T-helper 2 cell treated with Interferon-gamma antibody and Interleukin-4, amounts not matched to agents 5 μg/mL and 100 μg/mL, for 36 hours (primary cell): ENCODE measurements around the gene SYDE1.
A peak's percentile ranks its signal among the peaks of the same experiment; 100 is the strongest.

Source experiments
- DNase-seq: peaks from one replicate; pipeline ENCODE4 v3.0.0; 2021; ENCODE audit warnings: low spot score
- H3K27ac Mint-ChIP-seq: one replicate; pipeline ENCODE4 v1.8.0; 2021; ENCODE audit warnings: mild to moderate bottlenecking, mixed read lengths
- H3K27me3 Mint-ChIP-seq: one replicate; pipeline ENCODE4 v1.8.0; 2021; ENCODE audit warnings: low read depth, mixed read lengths
- H3K36me3 Mint-ChIP-seq: one replicate; pipeline ENCODE4 v1.8.0; 2021; ENCODE audit warnings: low read depth, mixed read lengths
- H3K4me1 Mint-ChIP-seq: one replicate; pipeline ENCODE4 v1.8.0; 2021; ENCODE audit warnings: low read depth, mixed read lengths
- H3K4me3 Mint-ChIP-seq: one replicate; pipeline ENCODE4 v1.8.0; 2022; ENCODE audit warnings: mild to moderate bottlenecking, moderate library complexity, mixed read lengths
- H3K9me3 Mint-ChIP-seq: one replicate; pipeline ENCODE4 v1.8.0; 2021; ENCODE audit warnings: mixed read lengths

SYDE1 gene

DNA sequence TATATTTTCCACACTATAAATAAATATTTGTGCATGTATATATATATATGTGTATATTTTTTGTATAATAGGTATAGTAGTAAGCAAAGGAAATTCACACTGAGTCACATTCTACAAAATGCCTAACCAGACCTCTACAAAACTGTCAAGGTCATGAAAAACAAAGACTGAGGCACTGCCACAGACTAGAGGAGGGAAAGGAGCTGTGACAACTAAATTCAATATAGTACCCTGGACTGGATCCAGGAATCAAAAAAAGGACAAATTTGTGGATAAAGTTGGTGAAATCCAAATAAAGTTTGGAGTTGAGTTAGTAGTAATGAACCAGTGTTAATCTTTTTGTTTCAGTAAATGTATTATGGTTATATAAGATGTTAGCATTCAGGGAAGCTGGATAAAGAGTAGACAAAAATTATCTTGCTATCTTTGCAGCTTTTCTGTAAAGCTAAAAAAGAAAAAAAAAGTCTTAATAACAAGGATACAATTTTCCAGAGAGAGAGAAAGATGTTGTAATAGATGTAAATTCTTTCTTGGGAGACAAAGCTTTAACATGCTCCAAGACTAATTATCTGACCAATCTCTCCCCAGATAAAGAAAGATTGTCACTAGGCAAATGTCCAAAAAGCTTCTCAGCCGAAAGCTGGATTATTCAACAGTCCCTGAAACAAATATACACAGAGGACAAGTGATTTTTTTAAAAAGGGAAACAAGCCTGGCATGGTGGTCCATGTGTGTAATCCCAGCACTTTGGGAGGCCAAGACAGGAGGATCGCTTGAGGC, 19.1 kb downstream of the SYDE1 start:
- Mint-ChIP-seq H3K27ac (no peak overlapping the region), H3K9me3 (no peaks in the 10 kb centered on the region), H3K36me3 (peaks cover 10% of the 10 kb centered on the region), H3K27me3 (no peaks in the 10 kb centered on the region), H3K4me3 (peak overlapping the region; percentile 21), H3K4me1 (peaks cover 25% of the 10 kb centered on the region)
- DNase-seq: no peak

- H3K4me3 Mint-ChIP-seq: no peak overlapping the region
- H3K9me3 Mint-ChIP-seq: no peaks in the 10 kb centered on the region
- peaks cover 25% of the 10 kb centered on the region for H3K4me1 Mint-ChIP-seq
- no peak overlapping the region for H3K27ac Mint-ChIP-seq
- no peak for DNase-seq
- H3K36me3 Mint-ChIP-seq: peaks cover under 1% of the 10 kb centered on the region
- no peaks in the 10 kb centered on the region for H3K27me3 Mint-ChIP-seq
Observed at GRCh38 chr19:15128162-15128770, 21.1 kb downstream of the SYDE1 start.

GRCh38 chr19:15129856-15130585, 22.8 kb downstream of the SYDE1 start:
- H3K9me3 Mint-ChIP-seq: no peaks in the 10 kb centered on the region
- H3K27me3 Mint-ChIP-seq: no peaks in the 10 kb centered on the region
- peak; percentile 32 for DNase-seq
- H3K27ac Mint-ChIP-seq: peak overlapping the region; percentile 77
- H3K4me3 Mint-ChIP-seq: peak overlapping the region; percentile 34
- peaks cover 19% of the 10 kb centered on the region for H3K4me1 Mint-ChIP-seq
- no peaks in the 10 kb centered on the region for H3K36me3 Mint-ChIP-seq

DNA sequence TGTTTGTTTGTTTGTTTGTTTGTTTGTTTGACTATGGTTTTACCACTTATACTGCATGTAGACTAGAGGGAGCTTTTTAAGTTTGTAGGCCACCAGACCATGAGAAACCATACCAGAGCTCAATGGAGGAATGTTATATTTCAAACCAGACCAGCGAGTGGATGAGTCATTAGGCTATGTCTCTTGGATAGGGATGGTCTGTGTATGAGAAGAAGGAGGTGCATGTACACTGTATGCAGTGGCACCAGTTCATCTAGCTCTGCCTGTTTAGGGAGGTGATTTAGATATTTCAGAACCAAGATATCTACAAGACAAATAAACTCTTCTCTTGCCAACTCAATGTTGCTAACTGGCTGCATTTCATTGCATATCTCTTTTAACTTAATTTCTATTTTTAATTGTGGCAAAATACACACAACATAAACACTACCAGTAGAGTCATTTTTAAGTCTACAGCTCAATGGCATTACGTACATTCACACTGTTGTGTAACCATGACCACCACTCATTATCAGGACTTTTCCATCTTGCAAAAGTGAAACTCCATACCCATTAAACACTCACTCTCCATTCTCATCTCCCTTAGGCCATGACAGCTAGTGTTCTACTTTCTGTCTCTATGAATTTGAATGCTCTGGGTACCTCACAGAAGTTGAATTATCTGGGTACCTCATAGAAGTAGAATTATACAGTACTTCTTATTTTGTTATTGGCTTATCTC, 29.2 kb downstream of the SYDE1 start:
- Mint-ChIP-seq H3K27me3 (peaks cover 3% of the 10 kb centered on the region), H3K27ac (no peak overlapping the region), H3K4me1 (peaks cover 1% of the 10 kb centered on the region), H3K36me3 (no peaks in the 10 kb centered on the region), H3K9me3 (peaks cover 10% of the 10 kb centered on the region), H3K4me3 (no peak overlapping the region)
- DNase-seq: no peak

- Mint-ChIP-seq H3K9me3 (peaks cover 10% of the 10 kb centered on the region), H3K4me1 (peaks cover 1% of the 10 kb centered on the region), H3K27me3 (peaks cover 3% of the 10 kb centered on the region), H3K27ac (no peak overlapping the region), H3K4me3 (no peak overlapping the region), H3K36me3 (no peaks in the 10 kb centered on the region)
- DNase-seq: no peak
Observed at GRCh38 chr19:15137777-15138176, 30.6 kb downstream of the SYDE1 start.

DNA sequence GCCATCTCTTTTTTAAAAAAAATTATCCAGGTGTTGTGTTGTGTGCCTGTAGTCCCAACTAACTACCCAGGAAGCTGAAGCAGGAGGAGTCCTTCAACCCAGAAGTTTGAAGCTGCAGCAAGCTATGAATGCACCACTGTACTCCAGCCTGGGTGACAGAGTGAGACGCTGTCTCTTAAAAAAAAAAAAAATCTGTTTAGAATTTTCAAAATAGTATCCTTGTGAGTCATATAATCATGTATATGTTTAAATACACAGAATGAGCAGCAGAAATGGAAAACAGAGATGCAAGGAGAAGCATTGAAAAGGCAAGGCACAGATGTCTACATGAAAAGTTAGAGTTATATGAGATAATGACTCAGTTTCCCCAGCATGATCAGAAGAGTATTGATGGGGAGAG, 31.2 kb downstream of the SYDE1 start:
- peaks cover 10% of the 10 kb centered on the region for H3K9me3 Mint-ChIP-seq
- no peak overlapping the region for H3K27ac Mint-ChIP-seq
- no peaks in the 10 kb centered on the region for H3K36me3 Mint-ChIP-seq
- DNase-seq: no peak
- H3K4me1 Mint-ChIP-seq: peaks cover 1% of the 10 kb centered on the region
- no peak overlapping the region for H3K4me3 Mint-ChIP-seq
- H3K27me3 Mint-ChIP-seq: peaks cover 3% of the 10 kb centered on the region

DNA sequence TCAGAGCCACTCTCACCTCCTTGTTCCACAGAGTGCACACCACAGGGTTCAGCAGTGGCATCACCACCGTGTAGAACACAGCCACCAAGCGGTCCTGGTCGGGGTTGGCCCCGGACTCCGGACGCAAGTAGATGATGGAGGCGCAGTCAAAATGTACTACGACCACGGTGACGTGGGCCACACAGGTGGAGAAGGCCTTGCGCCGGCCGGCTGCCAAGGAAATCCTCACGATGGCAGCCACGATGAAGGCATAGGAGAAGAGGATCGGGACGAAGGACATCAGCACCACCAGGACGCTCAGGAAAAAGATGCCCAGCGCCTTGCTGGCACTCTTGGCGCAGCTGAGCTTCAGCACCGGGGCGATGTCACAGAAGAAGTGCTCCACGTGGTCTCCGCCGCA, 33.9 kb downstream of the SYDE1 start:
- Mint-ChIP-seq H3K27ac (no peak overlapping the region), H3K4me3 (no peak overlapping the region)

GRCh38 chr19:15142313-15142712, 35.1 kb downstream of the SYDE1 start:
- H3K4me3 Mint-ChIP-seq: no peak overlapping the region
- no peak for DNase-seq
- peaks cover 3% of the 10 kb centered on the region for H3K27me3 Mint-ChIP-seq
- no peaks in the 10 kb centered on the region for H3K36me3 Mint-ChIP-seq
- H3K4me1 Mint-ChIP-seq: no peaks in the 10 kb centered on the region
- H3K9me3 Mint-ChIP-seq: peaks cover 10% of the 10 kb centered on the region
- H3K27ac Mint-ChIP-seq: no peak overlapping the region

More for the DNA sequence above, 33.9 kb downstream of the SYDE1 start:
- Mint-ChIP-seq H3K9me3 (peaks cover 10% of the 10 kb centered on the region), H3K27me3 (peaks cover 6% of the 10 kb centered on the region), H3K36me3 (no peaks in the 10 kb centered on the region), H3K4me1 (peaks cover 1% of the 10 kb centered on the region)
- no peak for DNase-seq

GRCh38 chr19:15144046-15144646, 36.9 kb downstream of the SYDE1 start:
- H3K27me3 Mint-ChIP-seq: peaks cover 6% of the 10 kb centered on the region
- H3K4me1 Mint-ChIP-seq: no peaks in the 10 kb centered on the region
- DNase-seq: no peak
- no peaks in the 10 kb centered on the region for H3K36me3 Mint-ChIP-seq
- no peak overlapping the region for H3K4me3 Mint-ChIP-seq
- peaks cover 4% of the 10 kb centered on the region for H3K9me3 Mint-ChIP-seq
- no peak overlapping the region for H3K27ac Mint-ChIP-seq

DNA sequence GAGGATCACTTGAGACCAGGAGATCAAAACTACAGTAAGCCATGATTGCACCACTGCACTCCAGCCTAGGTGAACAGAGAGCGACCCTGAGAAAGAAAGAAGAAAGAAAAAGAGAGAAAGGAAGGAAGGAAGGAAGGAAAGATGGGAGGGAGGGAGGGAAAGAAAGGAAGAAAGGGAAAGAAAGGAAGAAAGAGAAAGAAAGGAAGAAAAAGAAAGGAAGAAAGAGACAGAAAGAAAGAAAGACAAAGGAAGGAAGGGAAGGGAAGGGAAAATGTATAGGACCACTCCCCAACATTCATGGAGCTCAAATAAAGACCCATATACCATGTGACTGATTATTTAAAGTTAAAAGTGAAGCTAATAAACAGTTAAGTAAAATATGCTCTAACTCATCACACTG, 39.9 kb downstream of the SYDE1 start:
- no peaks in the 10 kb centered on the region for H3K4me1 Mint-ChIP-seq
- DNase-seq: no peak
- no peaks in the 10 kb centered on the region for H3K36me3 Mint-ChIP-seq
- H3K27ac Mint-ChIP-seq: no peak overlapping the region
- no peak overlapping the region for H3K4me3 Mint-ChIP-seq
- peaks cover 6% of the 10 kb centered on the region for H3K27me3 Mint-ChIP-seq
- no peaks in the 10 kb centered on the region for H3K9me3 Mint-ChIP-seq

GRCh38 chr19:15149737-15150136, 42.5 kb downstream of the SYDE1 start:
- H3K9me3 Mint-ChIP-seq: peaks cover 10% of the 10 kb centered on the region
- H3K4me3 Mint-ChIP-seq: no peak overlapping the region
- no peak overlapping the region for H3K27ac Mint-ChIP-seq
- no peaks in the 10 kb centered on the region for H3K4me1 Mint-ChIP-seq
- peaks cover 4% of the 10 kb centered on the region for H3K27me3 Mint-ChIP-seq
- H3K36me3 Mint-ChIP-seq: no peaks in the 10 kb centered on the region
- DNase-seq: no peak

- no peak for DNase-seq
- Mint-ChIP-seq H3K27ac (no peak overlapping the region), H3K9me3 (peaks cover 10% of the 10 kb centered on the region), H3K4me3 (no peak overlapping the region), H3K4me1 (no peaks in the 10 kb centered on the region), H3K36me3 (no peaks in the 10 kb centered on the region), H3K27me3 (peaks cover 5% of the 10 kb centered on the region)
Observed at GRCh38 chr19:15154002-15154612, 46.9 kb downstream of the SYDE1 start.

GRCh38 chr19:15155296-15155695, 48.1 kb downstream of the SYDE1 start:
- H3K27me3 Mint-ChIP-seq: peaks cover 5% of the 10 kb centered on the region
- no peaks in the 10 kb centered on the region for H3K36me3 Mint-ChIP-seq
- H3K9me3 Mint-ChIP-seq: peaks cover 10% of the 10 kb centered on the region
- H3K4me1 Mint-ChIP-seq: no peaks in the 10 kb centered on the region
- no peak overlapping the region for H3K4me3 Mint-ChIP-seq
- no peak overlapping the region for H3K27ac Mint-ChIP-seq
- no peak for DNase-seq
